IMR-90 (cell line): Measurements from ENCODE around the gene TSPAN16. TPM values are rescaled to one million over a fixed set of nuclear protein-coding genes. Genes with fewer than 3 reads are reported as not detected.

Experiments
- ATAC-seq: fragments of 200-7000 bp; cut with Tn5 transposase; 2 replicates; pipeline ENCODE4 v1.9.1; 2020; ENCODE audit warnings: low read depth, mild to moderate bottlenecking, moderate library complexity
- BruUV-seq: library from RNA; stranded (reverse); fragments of 400-500 nt; replicated peaks from 2 replicates; lab custom pipeline; 2021; lab: Mats Ljungman, UMichigan
- CTCF ChIA-PET: fragments of 300-600 bp; formaldehyde crosslinking; extraction: SDS; loops from one replicate; lab custom pipeline; 2021; ENCODE audit warnings: antibody characterized with exemption; lab: Yijun Ruan, JAX
- POLR2A ChIA-PET: fragments of 300-600 bp; sonication (Branson Sonifier 250); formaldehyde crosslinking; loops from one replicate; lab custom pipeline; 2022; ENCODE audit warnings: antibody characterized with exemption; ENCODE audit not compliant: unreplicated experiment; lab: Charles Lee
- DNase-seq: peaks from one replicate; pipeline ENCODE4 v3.0.0; 2013
- H2AFZ ChIP-seq: replicated peaks from 2 replicates; pipeline ENCODE3; 2013; ENCODE audit warnings: low read length, mild to moderate bottlenecking; ENCODE audit not compliant: poor library complexity
- H2AK5ac ChIP-seq: 2 replicates; pipeline ENCODE4 v1.6.1; 2013; ENCODE audit warnings: low read depth, low read length, inconsistent platforms
- H2AK9ac ChIP-seq: replicated peaks from 2 replicates; pipeline ENCODE3; 2013; ENCODE audit warnings: mild to moderate bottlenecking, low read depth, low read length, moderate library complexity; ENCODE audit not compliant: poor library complexity
- H2BK120ac ChIP-seq: 2 replicates; pipeline ENCODE4 v1.6.1; 2013; ENCODE audit warnings: low read depth, low read length, inconsistent platforms
- H2BK15ac ChIP-seq: 3 replicates; pipeline ENCODE4 v1.6.1; 2013; ENCODE audit warnings: low read depth, low read length, inconsistent platforms
- H2BK20ac ChIP-seq: 2 replicates; pipeline ENCODE4 v1.6.1; 2013; ENCODE audit warnings: low read depth, mild to moderate bottlenecking, inconsistent platforms, low read length, moderate library complexity
- H2BK5ac ChIP-seq: 2 replicates; pipeline ENCODE4 v1.6.1; 2013; ENCODE audit warnings: mild to moderate bottlenecking, low read depth, low read length, inconsistent platforms; ENCODE audit not compliant: poor library complexity, severe bottlenecking
- H3K14ac ChIP-seq: replicated peaks from 2 replicates; pipeline ENCODE4 v1.6.1; 2013; ENCODE audit warnings: low read depth, low read length, inconsistent platforms
- H3K18ac ChIP-seq: 2 replicates; pipeline ENCODE4 v1.6.1; 2013; ENCODE audit warnings: low read depth, low read length, control low read depth
- H3K23ac ChIP-seq: 2 replicates; pipeline ENCODE4 v1.6.1; 2013; ENCODE audit warnings: low read depth, low read length, inconsistent platforms
- H3K27ac ChIP-seq: 2 replicates; pipeline ENCODE4 v1.5.1; 2013; ENCODE audit warnings: mild to moderate bottlenecking, control low read depth, low read length; ENCODE audit not compliant: insufficient read depth
- H3K27me3 ChIP-seq: 2 replicates; pipeline ENCODE4 v1.6.1; 2013; ENCODE audit warnings: low read length; ENCODE audit not compliant: control insufficient read depth, insufficient read depth
- H3K36me3 ChIP-seq: 2 replicates; pipeline ENCODE4 v1.6.1; 2013; ENCODE audit warnings: low read length, mixed read lengths; ENCODE audit not compliant: control insufficient read depth, insufficient read depth
- H3K4ac ChIP-seq: 2 replicates; pipeline ENCODE4 v1.6.1; 2013; ENCODE audit warnings: low read depth, low read length, inconsistent platforms
- H3K4me1 ChIP-seq: 2 replicates; pipeline ENCODE4 v1.6.1; 2013; ENCODE audit warnings: low read length, mixed read lengths; ENCODE audit not compliant: control insufficient read depth, insufficient read depth
- H3K4me2 ChIP-seq: 2 replicates; pipeline ENCODE4 v1.6.1; 2013; ENCODE audit warnings: low read depth, mild to moderate bottlenecking, control low read depth, low read length, moderate library complexity
- H3K4me3 ChIP-seq: 2 replicates; pipeline ENCODE4 v1.5.1; 2013; ENCODE audit warnings: low read depth, mild to moderate bottlenecking, control low read depth, low read length, moderate library complexity; ENCODE audit not compliant: insufficient read depth
- H3K56ac ChIP-seq: 2 replicates; pipeline ENCODE4 v1.6.1; 2013; ENCODE audit warnings: low read length, inconsistent platforms; ENCODE audit not compliant: insufficient read depth; ENCODE audit errors: extremely low read depth
- H3K79me1 ChIP-seq, 2 experiments: 2 replicates each; pipeline ENCODE4 v1.6.1; 2013; ENCODE audit warnings: low read length in 2 of 2, inconsistent platforms in 1 of 2, low read depth in 1 of 2
- H3K9ac ChIP-seq: 2 replicates; pipeline ENCODE4 v1.6.1; 2013; ENCODE audit warnings: low read depth, low read length, control low read depth
- H3K9me1 ChIP-seq: 2 replicates; pipeline ENCODE4 v1.6.1; 2013; ENCODE audit warnings: low read length, inconsistent platforms; ENCODE audit not compliant: insufficient read depth
- H3K9me3 ChIP-seq: 2 replicates; pipeline ENCODE4 v1.6.1; 2013; ENCODE audit warnings: low read length; ENCODE audit not compliant: control insufficient read depth, insufficient read depth
- H4K20me1 ChIP-seq: 2 replicates; pipeline ENCODE4 v1.6.1; 2013; ENCODE audit warnings: low read length, inconsistent platforms; ENCODE audit not compliant: insufficient read depth
- H4K5ac ChIP-seq: 2 replicates; pipeline ENCODE4 v1.6.1; 2013; ENCODE audit warnings: mild to moderate bottlenecking, low read depth, low read length, control low read depth
- H4K8ac ChIP-seq, 2 experiments: 2 replicates each; pipeline ENCODE4 v1.6.1; 2013; ENCODE audit warnings: low read depth in 2 of 2, low read length in 2 of 2, control low read depth in 1 of 2, inconsistent platforms in 1 of 2
- H4K91ac ChIP-seq: 2 replicates; pipeline ENCODE4 v1.6.1; 2013; ENCODE audit warnings: low read depth, low read length, inconsistent platforms; ENCODE audit not compliant: insufficient read depth
- BHLHE40 ChIP-seq: fragments of 150-350 bp; IDR thresholded peaks from 2 replicates; pipeline ENCODE4 v1.6.1; 2016; ENCODE audit warnings: mild to moderate bottlenecking, low read depth, low read length
- CEBPB ChIP-seq: IDR thresholded peaks from 2 replicates; pipeline ENCODE4 v1.6.1; 2012; ENCODE audit warnings: low read depth, low read length, improper control_type of control experiment
- CHD1 ChIP-seq: IDR thresholded peaks from 2 replicates; pipeline ENCODE4 v1.6.1; 2012; ENCODE audit warnings: low read depth, low read length, improper control_type of control experiment
- FOS ChIP-seq: fragments of 150-350 bp; IDR thresholded peaks from 2 replicates; pipeline ENCODE4 v1.6.1; 2016; ENCODE audit warnings: low read depth, low read length
- MAFK ChIP-seq: IDR thresholded peaks from 2 replicates; pipeline ENCODE4 v1.6.1; 2012; ENCODE audit warnings: low read depth, low read length, improper control_type of control experiment
- MAZ ChIP-seq: IDR thresholded peaks from 2 replicates; pipeline ENCODE4 v1.6.1; 2012; ENCODE audit warnings: low read depth, mild to moderate bottlenecking, low read length, improper control_type of control experiment, moderate library complexity, borderline replicate concordance
- MXI1 ChIP-seq: IDR thresholded peaks from 2 replicates; pipeline ENCODE4 v1.6.1; 2012; ENCODE audit warnings: low read depth, mild to moderate bottlenecking, low read length, moderate library complexity, borderline replicate concordance
- NFE2L2 ChIP-seq: fragments of 150-350 bp; IDR thresholded peaks from 2 replicates; pipeline ENCODE4 v1.6.1; 2016; ENCODE audit warnings: low read depth, mild to moderate bottlenecking, low read length
- POLR2A ChIP-seq: IDR thresholded peaks from 2 replicates; pipeline ENCODE4 v1.6.1; 2012; ENCODE audit warnings: mild to moderate bottlenecking, low read depth, low read length
- RAD21 ChIP-seq: IDR thresholded peaks from 2 replicates; pipeline ENCODE4 v1.6.1; 2012; ENCODE audit warnings: low read length, improper control_type of control experiment
- RCOR1 ChIP-seq: IDR thresholded peaks from 2 replicates; pipeline ENCODE4 v1.6.1; 2012; ENCODE audit warnings: mild to moderate bottlenecking, low read length, improper control_type of control experiment; ENCODE audit not compliant: insufficient replicate concordance
- RFX5 ChIP-seq: IDR thresholded peaks from 2 replicates; pipeline ENCODE4 v1.8.0; 2012; ENCODE audit warnings: low read depth, mild to moderate bottlenecking, low read length, moderate library complexity
- SMC3 ChIP-seq: fragments of 150-350 bp; IDR thresholded peaks from 2 replicates; pipeline ENCODE4 v1.6.1; 2016; ENCODE audit warnings: low read depth, mild to moderate bottlenecking, antibody characterized with exemption, low read length, moderate library complexity
- USF2 ChIP-seq: fragments of 150-350 bp; IDR thresholded peaks from 2 replicates; pipeline ENCODE4 v1.6.1; 2017; ENCODE audit warnings: mild to moderate bottlenecking, antibody characterized with exemption, low read length, low read depth
- WGBS, 2 experiments: methylation state at CpG; one replicate each; pipeline versions ENCODE4 v1.1.5 to v1.1.7; 2013; ENCODE audit warnings: missing lambda C conversion rate in 2 of 2; ENCODE audit not compliant: insufficient read length in 1 of 2; ENCODE audit errors: extremely low coverage in 2 of 2; 5-methylcytosine and 5-hydroxymethylcytosine counted together
- dilution Hi-C: fragments of 300-500 bp; cut with HindIII; formaldehyde crosslinking; loops from one replicate; pipeline ENCODE4 v1.14.3; 2018; ENCODE audit warnings: low sequenced_read_pairs; ENCODE audit not compliant: unreplicated experiment
- in situ Hi-C: fragments of 300-500 bp; cut with MboI; formaldehyde crosslinking; loops from 3 replicates; pipeline ENCODE4 v1.14.3; 2019; ENCODE audit warnings: low sequenced_read_pairs, inconsistent platforms, mixed read lengths
- intact Hi-C: fragments of 100-400 bp; cut with micrococcal nuclease; formaldehyde crosslinking; loops from 2 replicates; pipeline ENCODE4 v1.10.0; 2022
- polyA plus RNA-seq, 3 experiments: library from polyadenylated mRNA; depleted of rRNA; stranded (reverse); fragments of >200 nt; gene quantifications; 2 replicates each; pipeline ENCODE4 v1.2.3, GENCODE V29; 2012; ENCODE audit warnings: low replicate concordance in 1 of 3
- total RNA-seq: library from RNA; depleted of rRNA; stranded (reverse); fragments of >200 nt; gene quantifications from 2 replicates; pipeline ENCODE4 v1.2.3, GENCODE V29; 2012
- TF ChIP-seq, protein P1 (sequence below): fragments of 150-350 bp; IDR thresholded peaks from 2 replicates; pipeline ENCODE4 v1.6.1; 2016; ENCODE audit warnings: low read depth, mild to moderate bottlenecking, low read length, moderate library complexity, borderline replicate concordance
- TF ChIP-seq, protein P2 (sequence below): conservative IDR thresholded peaks from 2 replicates; pipeline ENCODE4 v1.5.1; 2012; ENCODE audit warnings: mild to moderate bottlenecking, low read depth, low read length, improper control_type of control experiment

TSPAN16 gene
- total and polyA plus RNA-seq, 2 of the 4 experiments (the other 2 are of a cell fraction) = not detected

- CTCF ChIA-PET = interaction anchor here (2.8 kb wide), 1 partner anchor 90 kb away, joined by 8 read pairs; no protein-coding TSS in a partner anchor
- no peak overlapping the region for H3K23ac ChIP-seq
- H4K20me1 ChIP-seq = no peaks in the 10 kb centered on the region
- no peaks in the 10 kb centered on the region for H3K9me3 ChIP-seq
- no peaks in the 10 kb centered on the region for H3K27me3 ChIP-seq
- H3K4me1 ChIP-seq = 0 out of 2 replicates have a peak, but pooled peaks cover 1% of the 10 kb centered on the region
- BruUV-seq = no TSS peak
- no peak overlapping the region for H4K91ac ChIP-seq
- H3K79me1 ChIP-seq = no peaks in the 10 kb centered on the region
- H3K4ac ChIP-seq = no peak overlapping the region
- WGBS, 2 experiments = 93% methylated on average over 2 of the region's 7 CpGs; no CpG with 5 or more reads in 1 of the 2 experiments
- TF ChIP-seq RFX5 = no peak
- no peak for TF ChIP-seq POLR2A
- no peak for TF ChIP-seq SMC3
- TF ChIP-seq CHD1 = no peak
- TF ChIP-seq, protein P1, sequence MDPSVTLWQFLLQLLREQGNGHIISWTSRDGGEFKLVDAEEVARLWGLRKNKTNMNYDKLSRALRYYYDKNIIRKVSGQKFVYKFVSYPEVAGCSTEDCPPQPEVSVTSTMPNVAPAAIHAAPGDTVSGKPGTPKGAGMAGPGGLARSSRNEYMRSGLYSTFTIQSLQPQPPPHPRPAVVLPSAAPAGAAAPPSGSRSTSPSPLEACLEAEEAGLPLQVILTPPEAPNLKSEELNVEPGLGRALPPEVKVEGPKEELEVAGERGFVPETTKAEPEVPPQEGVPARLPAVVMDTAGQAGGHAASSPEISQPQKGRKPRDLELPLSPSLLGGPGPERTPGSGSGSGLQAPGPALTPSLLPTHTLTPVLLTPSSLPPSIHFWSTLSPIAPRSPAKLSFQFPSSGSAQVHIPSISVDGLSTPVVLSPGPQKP = no peak
- no peak for TF ChIP-seq FOS
- no peak for TF ChIP-seq RCOR1
- no peak for TF ChIP-seq MAZ
- TF ChIP-seq NFE2L2 = no peak
- no peak for TF ChIP-seq RAD21
- TF ChIP-seq, protein P2, sequence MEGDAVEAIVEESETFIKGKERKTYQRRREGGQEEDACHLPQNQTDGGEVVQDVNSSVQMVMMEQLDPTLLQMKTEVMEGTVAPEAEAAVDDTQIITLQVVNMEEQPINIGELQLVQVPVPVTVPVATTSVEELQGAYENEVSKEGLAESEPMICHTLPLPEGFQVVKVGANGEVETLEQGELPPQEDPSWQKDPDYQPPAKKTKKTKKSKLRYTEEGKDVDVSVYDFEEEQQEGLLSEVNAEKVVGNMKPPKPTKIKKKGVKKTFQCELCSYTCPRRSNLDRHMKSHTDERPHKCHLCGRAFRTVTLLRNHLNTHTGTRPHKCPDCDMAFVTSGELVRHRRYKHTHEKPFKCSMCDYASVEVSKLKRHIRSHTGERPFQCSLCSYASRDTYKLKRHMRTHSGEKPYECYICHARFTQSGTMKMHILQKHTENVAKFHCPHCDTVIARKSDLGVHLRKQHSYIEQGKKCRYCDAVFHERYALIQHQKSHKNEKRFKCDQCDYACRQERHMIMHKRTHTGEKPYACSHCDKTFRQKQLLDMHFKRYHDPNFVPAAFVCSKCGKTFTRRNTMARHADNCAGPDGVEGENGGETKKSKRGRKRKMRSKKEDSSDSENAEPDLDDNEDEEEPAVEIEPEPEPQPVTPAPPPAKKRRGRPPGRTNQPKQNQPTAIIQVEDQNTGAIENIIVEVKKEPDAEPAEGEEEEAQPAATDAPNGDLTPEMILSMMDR = no peak
- no peak for TF ChIP-seq MXI1
- no peak for TF ChIP-seq CEBPB
- no peak for TF ChIP-seq MAFK
- TF ChIP-seq USF2 = no peak
- TF ChIP-seq BHLHE40 = no peak
- H2AK5ac ChIP-seq = no peak overlapping the region
- H3K9ac ChIP-seq = no peak overlapping the region
- in situ Hi-C loops (loop anchor here (10.0 kb wide), 1 partner anchor 183 kb away; no protein-coding TSS in a partner anchor), dilution Hi-C loops (no loop called here), intact Hi-C loops (loop anchor here (5.0 kb wide), 1 partner anchor 296 kb away; no protein-coding TSS in a partner anchor)
- no peak overlapping the region for H2AK9ac ChIP-seq
- ATAC-seq (no peak), DNase-seq (no peak)
- POLR2A ChIA-PET = interaction anchor here (0.6 kb wide), 2 partner anchors 30 to 247 kb away, joined by 3 read pairs; partner anchors contain the start of gene CNN1
- no peak overlapping the region for H3K27ac ChIP-seq
- no peak overlapping the region for H2BK120ac ChIP-seq
- no peak overlapping the region for H2AFZ ChIP-seq
- no peak overlapping the region for H3K14ac ChIP-seq
- H2BK5ac ChIP-seq = no peak overlapping the region
- H4K8ac ChIP-seq = no peak overlapping the region
- no peaks in the 10 kb centered on the region for H3K36me3 ChIP-seq
- H2BK15ac ChIP-seq = no peak overlapping the region
- no peak overlapping the region for H3K56ac ChIP-seq
- no peak overlapping the region for H3K4me2 ChIP-seq
- no peak overlapping the region for H3K4me3 ChIP-seq
- no peak overlapping the region for H2BK20ac ChIP-seq
- no peak overlapping the region for H3K18ac ChIP-seq
- 0 out of 2 replicates have a peak, but pooled peaks cover 3% of the 10 kb centered on the region for H3K9me1 ChIP-seq
- no peak overlapping the region for H4K5ac ChIP-seq
Measured at GRCh38 chr19:11291415-11291814, 4.5 kb upstream of the TSPAN16 start.
